Panc1 (cell line): ENCODE measurements around the gene CTDP1.

Experiments
- CTCF ChIP-seq: fragments of 450-650 bp; IDR thresholded peaks from 2 replicates; pipeline ENCODE4 v1.5.1; 2017; ENCODE audit warnings: mild to moderate bottlenecking
- POLR2AphosphoS5 ChIP-seq: IDR thresholded peaks from 2 replicates; pipeline ENCODE4 v1.6.1; 2012; ENCODE audit warnings: mild to moderate bottlenecking, low read depth, low read length, moderate library complexity
- REST ChIP-seq, 2 experiments: IDR thresholded peaks; 2 replicates each; pipeline ENCODE4 v1.6.1; 2011 to 2012; ENCODE audit warnings: low read depth in 2 of 2, control low read depth in 1 of 2, low read length in 1 of 2, mild to moderate bottlenecking in 1 of 2, moderate library complexity in 1 of 2; ENCODE audit not compliant: insufficient read depth in 1 of 2

- TF ChIP-seq CTCF (no peak), REST (IDR thresholded peaks at IDR 0.05; ENCODE audit: insufficient read depth in 1 of 2, low read depth in 2 of 2, low read length in 1 of 2) (0 out of 4 replicates have a peak, but pooled peaks of 1 of the 2 experiments have one; percentile 34), POLR2AphosphoS5 (no peak)
Measured at GRCh38 chr18:79644006-79644665, 35.5 kb upstream of the CTDP1 start.
